Tibial nerve (tissue), 4 donors: ENCODE data around the gene IRF3. TPM values are rescaled to one million over a fixed set of nuclear protein-coding genes. Genes with fewer than 3 reads are reported as not detected.

Source experiments
- DNase-seq, 2 donors: peaks; one replicate each; pipeline ENCODE4 v3.0.0-alpha.2; 2019; ENCODE audit warnings: low spot score in 2 of 2
- H3K27ac ChIP-seq, 4 donors: fragments of 200-600 bp; sonication (generic) in 3 of 4; one replicate each; pipeline ENCODE4 v1.5.1; 2017 to 2019; ENCODE audit warnings: mild to moderate bottlenecking in 1 of 4
- H3K27me3 ChIP-seq, 2 donors: fragments of 200-600 bp; sonication (generic) in 1 of 2; one replicate each; pipeline versions ENCODE4 v1.5.1 to v1.6.0; 2017 to 2019
- H3K36me3 ChIP-seq, 3 donors: fragments of 200-600 bp; sonication (generic); one replicate each; pipeline ENCODE4 v1.5.1; 2018 to 2019
- H3K4me1 ChIP-seq, 4 donors: fragments of 200-600 bp; sonication (generic) in 3 of 4; one replicate each; pipeline ENCODE4 v1.5.1; 2017 to 2019
- H3K4me3 ChIP-seq, 4 donors: fragments of 200-600 bp; sonication (generic) in 3 of 4; one replicate each; pipeline ENCODE4 v1.5.1; 2017 to 2019; ENCODE audit warnings: mild to moderate bottlenecking in 1 of 4, moderate library complexity in 1 of 4
- H3K9me3 ChIP-seq, 4 donors: fragments of 200-600 bp; sonication (generic) in 3 of 4; one replicate each; pipeline ENCODE4 v1.5.1; 2017 to 2019
- CTCF ChIP-seq, 5 experiments: fragments of 200-600 bp in 3 of 5; fragments of 450-650 bp in 2 of 5; sonication (generic) in 3 of 5; IDR thresholded peaks; one replicate each; pipeline ENCODE4 v1.5.1; 2016 to 2019; ENCODE audit warnings: antibody characterized with exemption in 5 of 5, mild to moderate bottlenecking in 3 of 5, moderate library complexity in 2 of 5
- EP300 ChIP-seq, 2 donors: sonication (generic); formaldehyde crosslinking; IDR thresholded peaks; one replicate each; pipeline ENCODE4 v1.6.1; 2017; ENCODE audit warnings: antibody characterized with exemption in 2 of 2, mild to moderate bottlenecking in 1 of 2
- POLR2A ChIP-seq, 2 donors: fragments of 450-650 bp; IDR thresholded peaks; one replicate each; pipeline ENCODE4 v1.6.1; 2017; ENCODE audit warnings: antibody characterized with exemption in 2 of 2, mild to moderate bottlenecking in 2 of 2, moderate library complexity in 2 of 2
- WGBS, 2 donors: methylation state at CpG; one replicate each; pipeline ENCODE4 v1.1.5; 2018; 5-methylcytosine and 5-hydroxymethylcytosine counted together
- total RNA-seq, 4 donors: library from RNA; depleted of rRNA; stranded (reverse); fragments of >200 nt; gene quantifications; one replicate each; pipeline ENCODE4 v1.1.0, GENCODE V29; 2016

The IRF3 gene
- total RNA-seq, 4 donors from 2014 or later: 41.4 to 85.2 (median 72.4) TPM

- peaks cover 0 to 74% (median 40%) of the 10 kb centered on the region in 3 donors for H3K36me3 ChIP-seq
- WGBS, 2 donors: 92 to 94% methylated on average over 7 of the region's 7 CpGs
Observed at GRCh38 chr19:49616945-49617344, 48.7 kb downstream of the IRF3 start.

GRCh38 chr19:49616532-49616931, 49.1 kb downstream of the IRF3 start:
- no peaks in the 10 kb centered on the region for H3K9me3 ChIP-seq
- H3K36me3 ChIP-seq: peaks cover 0 to 70% (median 38%) of the 10 kb centered on the region in 3 donors
- TF ChIP-seq EP300 (IDR thresholded peaks at IDR 0.05): no peak
- no peak for TF ChIP-seq CTCF (IDR thresholded peaks at IDR 0.05)
- no peak for TF ChIP-seq POLR2A (IDR thresholded peaks at IDR 0.05)

More at GRCh38 chr19:49616945-49617344, 48.7 kb downstream of the IRF3 start:
- Histone ChIP-seq H3K27ac (no peak overlapping the region), H3K27me3 (no peaks in the 10 kb centered on the region), H3K4me1 (peaks cover 0 to 29% (median 7%) of the 10 kb centered on the region in 4 donors), H3K9me3 (no peaks in the 10 kb centered on the region), H3K4me3 (no peak overlapping the region)
- TF ChIP-seq POLR2A (IDR thresholded peaks at IDR 0.05) (no peak), EP300 (IDR thresholded peaks at IDR 0.05) (no peak), CTCF (IDR thresholded peaks at IDR 0.05) (no peak)
- DNase-seq: no peak

GRCh38 chr19:49615861-49616260, 49.8 kb downstream of the IRF3 start:
- TF ChIP-seq CTCF (IDR thresholded peaks at IDR 0.05) (no peak), EP300 (IDR thresholded peaks at IDR 0.05) (no peak), POLR2A (IDR thresholded peaks at IDR 0.05) (no peak)
- Histone ChIP-seq H3K27ac (no peak overlapping the region), H3K4me1 (peaks cover 0 to 31% (median 7%) of the 10 kb centered on the region in 4 donors), H3K4me3 (no peak overlapping the region), H3K36me3 (peaks cover 0 to 72% (median 37%) of the 10 kb centered on the region in 3 donors), H3K9me3 (no peaks in the 10 kb centered on the region), H3K27me3 (no peaks in the 10 kb centered on the region)
- DNase-seq: no peak
- 93 to 94% methylated on average over 23 of the region's 23 CpGs for WGBS, 2 donors

More at GRCh38 chr19:49616532-49616931, 49.1 kb downstream of the IRF3 start:
- no peaks in the 10 kb centered on the region for H3K27me3 ChIP-seq
- no peak overlapping the region for H3K4me3 ChIP-seq
- 91 to 99% methylated on average over 7 of the region's 7 CpGs for WGBS, 2 donors
- no peak for DNase-seq
- no peak overlapping the region for H3K27ac ChIP-seq
- H3K4me1 ChIP-seq: peaks cover 0 to 31% (median 7%) of the 10 kb centered on the region in 4 donors

GRCh38 chr19:49614096-49614833, 51.4 kb downstream of the IRF3 start:
- no peaks in the 10 kb centered on the region for H3K27me3 ChIP-seq
- DNase-seq: no peak
- peak overlapping the region in 2 of 4 donors; percentile 7 to 67 for H3K27ac ChIP-seq
- peaks cover 0 to 31% (median 7%) of the 10 kb centered on the region in 4 donors for H3K4me1 ChIP-seq
- TF ChIP-seq POLR2A (IDR thresholded peaks at IDR 0.05) (no peak), EP300 (IDR thresholded peaks at IDR 0.05) (no peak), CTCF (IDR thresholded peaks at IDR 0.05) (no peak)
- H3K36me3 ChIP-seq: peaks cover 0 to 73% (median 29%) of the 10 kb centered on the region in 3 donors
- 56 to 57% methylated on average over 19 of the region's 19 CpGs for WGBS, 2 donors
- H3K9me3 ChIP-seq: no peaks in the 10 kb centered on the region
- H3K4me3 ChIP-seq: no peak overlapping the region

GRCh38 chr19:49613374-49613773, 52.3 kb downstream of the IRF3 start:
- Histone ChIP-seq H3K4me1 (peaks cover 0 to 31% (median 7%) of the 10 kb centered on the region in 4 donors), H3K27me3 (no peaks in the 10 kb centered on the region), H3K4me3 (no peak overlapping the region), H3K9me3 (no peaks in the 10 kb centered on the region), H3K36me3 (peaks cover 0 to 74% (median 23%) of the 10 kb centered on the region in 3 donors), H3K27ac (peak overlapping the region in 2 of 4 donors; percentile 7 to 67)
- no peak for TF ChIP-seq CTCF (IDR thresholded peaks at IDR 0.05)
- TF ChIP-seq POLR2A (IDR thresholded peaks at IDR 0.05): no peak
- TF ChIP-seq EP300 (IDR thresholded peaks at IDR 0.05): no peak
- 41 to 55% methylated on average over 4 of the region's 4 CpGs for WGBS, 2 donors
- DNase-seq: no peak
